ENCODE data around the gene CAMK1D.

CAMK1D gene

DNA sequence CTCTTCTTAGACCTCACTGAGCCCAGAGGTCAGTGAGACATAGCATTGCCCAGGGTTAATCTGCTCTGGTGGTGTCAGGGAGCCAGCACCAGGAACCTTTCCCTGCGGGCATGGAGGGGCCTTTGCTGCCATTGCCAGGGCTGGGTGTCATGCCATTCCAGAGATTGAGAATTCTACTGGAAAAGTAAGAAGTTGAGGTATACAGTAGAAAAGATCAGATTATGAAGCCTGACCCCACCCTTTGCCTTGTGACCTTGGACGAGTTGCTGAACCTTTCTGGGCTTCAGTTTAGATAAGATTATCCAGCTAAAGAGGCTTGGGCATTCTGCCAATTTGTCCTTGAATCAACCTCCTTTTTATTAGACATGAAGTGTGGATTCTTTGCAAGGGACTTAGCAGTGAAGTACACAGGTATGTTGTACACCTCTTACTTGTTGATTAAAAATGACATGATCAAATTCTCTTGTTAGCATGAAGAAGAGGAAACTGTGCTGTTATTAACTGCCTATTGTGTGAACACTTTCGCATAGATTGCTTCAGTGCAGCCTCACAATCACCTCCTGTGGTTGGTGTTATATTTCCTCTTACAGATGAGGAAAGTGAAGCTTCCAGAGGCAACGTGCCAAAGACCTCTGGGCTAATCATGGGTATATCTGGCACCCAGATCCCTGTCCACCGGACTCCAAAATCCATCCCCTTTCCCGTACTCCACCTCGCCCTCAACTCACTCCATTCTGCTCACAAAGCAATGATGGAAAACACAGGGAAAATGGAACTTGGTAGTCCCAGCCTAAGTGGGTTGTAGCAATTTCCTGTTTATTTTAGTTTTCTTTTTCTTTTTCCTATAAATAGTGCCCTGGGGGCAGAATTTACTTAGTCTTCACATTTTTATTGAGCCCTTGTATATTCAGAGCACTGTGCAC is 151.3 kb downstream of the CAMK1D start:
- DNase-seq, result no peak

GRCh38 chr10:12501324-12501723 is 152.0 kb downstream of the CAMK1D start:
- no peak for DNase-seq

DNA sequence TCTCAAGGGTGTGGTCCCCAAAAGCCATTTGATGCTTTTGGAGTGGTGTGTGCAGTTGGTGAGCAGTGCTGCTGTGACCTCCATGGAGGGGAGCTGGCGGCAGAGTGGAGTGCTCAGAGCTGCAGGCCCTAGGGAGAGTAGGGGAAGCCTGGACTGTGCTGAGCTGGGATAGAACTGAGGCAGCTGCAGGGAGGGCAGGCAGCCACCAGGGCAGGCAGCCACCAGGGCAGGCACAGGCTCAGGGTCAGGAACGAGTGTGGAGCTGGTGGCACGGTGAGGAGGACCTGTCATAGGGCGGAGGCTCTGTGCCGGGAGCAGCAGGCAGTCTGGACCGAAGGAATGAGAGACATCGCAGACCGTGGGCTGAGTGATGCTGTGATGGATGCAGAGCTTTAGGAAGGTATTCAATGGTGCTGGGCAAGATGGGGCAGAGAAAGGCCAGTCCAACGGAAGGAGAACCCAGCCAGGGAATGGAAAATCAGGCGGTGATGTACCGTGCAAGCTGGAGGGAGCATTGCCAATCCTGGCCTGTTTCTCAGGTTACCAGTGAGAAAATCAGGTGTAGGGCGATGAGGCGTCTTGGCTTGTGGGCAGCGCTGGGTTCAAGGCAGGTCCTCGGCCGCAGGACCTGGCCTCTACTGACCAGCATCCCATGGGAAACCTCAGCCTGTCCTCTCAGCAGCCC is 152.6 kb downstream of the CAMK1D start:
- no peak for DNase-seq

GRCh38 chr10:12502526-12503274 is 153.4 kb downstream of the CAMK1D start:
- DNase-seq, result no peak

DNA sequence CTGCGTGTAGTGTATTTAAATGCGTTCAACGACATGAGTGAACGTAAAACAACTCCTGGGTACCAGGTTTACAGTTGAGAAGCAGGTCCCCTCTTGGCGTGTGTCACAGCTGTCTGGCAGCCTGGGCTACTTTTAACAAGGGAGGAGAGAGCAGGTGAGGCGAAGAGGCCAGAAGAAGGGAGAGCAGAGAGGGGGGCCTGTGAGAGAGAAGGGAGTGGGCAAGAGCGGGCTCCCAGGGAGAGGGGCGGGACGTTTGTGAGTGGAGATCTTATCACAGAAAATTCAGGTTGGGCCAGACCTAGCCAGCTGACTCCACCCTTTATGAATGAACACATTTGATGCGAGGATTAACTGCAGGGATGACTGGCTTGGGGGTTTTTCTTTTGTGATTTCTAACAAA is 154.0 kb downstream of the CAMK1D start:
- peak; percentile 55 to 82 for DNase-seq

GRCh38 chr10:12504176-12504575 is 154.8 kb downstream of the CAMK1D start:
- no peak for DNase-seq

- DNase-seq, result no peak
Observed at GRCh38 chr10:12504628-12505027, 155.3 kb downstream of the CAMK1D start.

GRCh38 chr10:12505683-12506082 is 156.3 kb downstream of the CAMK1D start:
- no peak for DNase-seq

DNA sequence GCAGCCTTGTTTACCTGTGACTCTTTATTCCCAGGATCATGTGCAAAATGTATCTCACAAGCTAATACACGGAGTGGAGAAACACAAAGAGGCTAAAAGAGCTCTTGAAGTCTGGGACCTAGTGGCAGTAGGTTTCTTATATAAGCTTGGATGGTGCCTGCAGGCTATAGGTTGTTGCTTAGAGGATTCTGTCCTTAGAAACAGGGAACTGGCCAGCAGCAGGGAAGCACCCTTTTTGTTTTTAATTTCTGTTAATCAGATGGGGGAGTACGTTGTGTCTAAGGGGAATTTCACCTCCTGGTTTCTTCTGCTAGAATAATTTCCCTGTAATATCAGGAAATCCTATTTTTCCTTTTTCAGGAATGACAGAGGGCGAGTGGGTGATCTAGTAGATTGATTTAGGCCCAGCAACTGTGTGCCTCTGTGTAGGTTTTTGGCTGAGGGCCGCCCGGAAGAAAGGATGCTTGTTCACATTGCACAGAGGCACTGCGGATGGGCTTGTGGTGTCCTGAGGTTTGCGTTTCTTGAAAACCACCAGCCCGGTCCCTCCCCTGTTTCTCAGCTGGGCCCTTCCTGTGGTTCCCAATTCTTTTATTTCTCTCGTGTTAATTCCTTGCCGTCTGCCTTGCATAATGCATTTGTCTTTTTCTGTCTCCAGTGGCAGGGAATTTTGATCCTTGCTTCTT is 158.0 kb downstream of the CAMK1D start:
- no peak for DNase-seq

DNA sequence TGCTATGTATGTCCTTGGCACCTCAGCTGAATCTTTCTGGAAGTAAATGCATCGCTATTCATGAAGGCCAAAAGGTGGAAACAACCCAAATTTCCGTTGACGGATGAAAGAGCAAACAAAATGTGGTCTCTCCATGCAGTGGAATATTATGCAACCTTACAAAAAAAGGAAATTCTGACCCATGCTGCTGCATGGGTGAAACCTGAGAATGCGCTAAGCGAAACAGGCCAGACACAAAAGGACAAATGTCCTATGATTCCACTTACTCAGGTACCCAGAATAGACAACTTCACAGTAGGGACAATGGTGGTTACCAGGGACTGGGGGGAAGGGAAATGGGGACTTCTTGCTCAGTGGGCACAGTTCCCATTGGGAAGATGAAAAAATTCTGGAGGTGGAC is 158.8 kb downstream of the CAMK1D start:
- no peak for DNase-seq

DNA sequence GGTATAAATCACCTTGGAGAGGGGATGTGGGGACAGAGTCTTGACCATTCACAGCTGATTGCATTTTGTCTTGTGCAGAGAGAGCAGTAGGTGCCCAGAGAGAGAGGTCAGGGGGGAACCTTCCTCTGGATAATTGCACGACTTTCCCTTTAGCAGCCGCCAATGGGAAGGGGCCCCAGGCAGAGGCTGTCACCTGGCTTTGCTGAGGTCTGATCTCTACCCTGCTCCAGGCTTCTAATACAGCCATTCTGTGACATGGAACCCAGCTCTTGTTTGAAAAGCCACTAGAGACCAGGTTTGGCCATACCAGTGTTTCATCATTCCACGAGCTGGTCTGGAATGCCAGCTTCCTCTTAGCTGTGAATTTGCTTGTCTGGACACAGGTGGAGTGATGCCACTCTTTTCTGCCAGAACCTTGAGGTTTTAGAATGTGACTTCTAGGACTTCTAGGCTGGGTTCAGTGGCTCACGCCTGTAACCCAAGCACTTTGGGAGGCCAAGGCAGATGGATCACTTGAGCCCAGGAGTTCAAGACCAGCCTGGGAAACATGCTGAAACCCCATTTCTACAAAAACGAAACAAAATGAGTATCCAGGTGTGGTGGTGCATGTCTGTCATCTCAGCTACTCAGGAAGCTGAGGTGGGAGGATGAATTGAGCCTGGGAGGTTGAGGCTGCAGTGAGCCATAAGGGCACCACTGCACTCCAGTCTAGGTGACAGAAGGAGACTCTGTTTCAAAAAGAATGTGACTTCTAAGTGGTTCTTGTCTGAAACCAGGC is 159.9 kb downstream of the CAMK1D start:
- DNase-seq, result no peak

DNA sequence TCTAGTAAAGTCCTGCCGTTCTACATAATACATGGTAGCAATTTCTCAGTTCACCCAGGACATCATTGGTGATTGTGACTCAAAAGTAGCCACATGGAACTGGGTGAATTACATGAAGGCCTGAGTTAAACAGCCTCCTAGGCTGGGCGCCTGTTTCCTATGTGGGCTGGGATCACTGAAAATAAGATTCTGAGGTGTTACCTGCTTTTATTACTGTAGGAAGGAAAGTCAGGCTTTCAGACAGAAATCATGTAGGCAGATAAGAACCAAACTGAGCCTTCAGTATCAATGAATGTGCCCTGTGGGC is 160.4 kb downstream of the CAMK1D start:
- no peak for DNase-seq

DNA sequence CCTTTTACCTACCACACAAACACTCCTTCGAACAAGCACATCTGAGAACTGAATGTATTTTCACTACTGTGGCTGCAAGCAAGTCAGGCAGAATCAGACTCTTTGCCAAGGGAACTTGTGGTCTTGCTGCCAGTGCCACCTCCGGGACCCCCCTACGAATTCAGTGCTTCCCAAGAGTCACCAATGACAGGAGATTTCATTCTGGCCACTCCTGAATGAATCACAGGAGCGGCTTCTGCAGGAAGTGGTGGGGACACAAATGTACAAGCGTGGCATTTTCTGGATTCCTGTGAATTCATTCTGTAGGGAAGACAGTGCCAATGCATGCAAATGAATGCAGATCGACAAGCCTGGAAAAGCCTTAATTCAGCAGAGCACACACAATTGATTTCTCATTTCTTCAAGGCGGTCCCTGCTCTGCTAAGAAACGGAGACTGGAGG is 161.2 kb downstream of the CAMK1D start:
- no peak for DNase-seq

DNA sequence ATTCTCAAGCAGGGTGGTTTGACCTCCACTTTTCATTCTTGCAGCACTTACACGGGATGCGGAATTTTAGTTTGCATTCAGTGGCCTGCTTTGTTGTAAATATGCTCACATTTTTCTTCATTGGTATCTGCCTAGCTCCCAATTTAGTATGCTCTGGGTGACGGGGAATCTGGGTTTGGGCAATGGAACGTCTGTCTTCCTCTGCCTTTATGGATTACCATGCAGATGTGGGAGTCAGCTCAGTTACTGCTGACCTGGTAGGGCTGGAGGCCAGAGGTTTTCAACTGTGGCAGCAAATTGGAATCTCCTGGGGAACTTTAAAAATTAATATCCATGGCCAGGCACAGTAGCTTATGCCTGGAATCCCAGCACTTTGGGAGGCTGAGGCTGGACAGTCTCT is 161.6 kb downstream of the CAMK1D start:
- no peak for DNase-seq

DNA sequence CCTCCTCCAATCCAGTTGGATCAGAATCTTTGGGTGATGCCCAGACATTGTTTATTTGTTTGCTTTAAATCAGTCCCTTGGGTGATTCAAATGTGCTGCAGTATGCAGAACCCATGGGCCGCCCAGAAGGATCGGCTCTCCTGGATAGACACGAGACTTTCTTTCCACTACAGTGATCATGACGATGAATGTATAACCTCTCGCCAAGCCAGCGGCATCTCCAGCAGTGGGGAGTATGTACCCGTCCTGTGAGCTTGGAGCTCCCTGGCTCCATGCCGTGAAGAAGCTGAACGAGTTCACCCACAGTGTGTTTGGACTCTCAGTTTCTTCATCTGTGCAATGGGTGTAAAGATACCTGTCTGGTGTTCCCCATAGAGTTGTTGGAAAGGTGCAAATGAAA is 162.3 kb downstream of the CAMK1D start:
- DNase-seq, result no peak

DNA sequence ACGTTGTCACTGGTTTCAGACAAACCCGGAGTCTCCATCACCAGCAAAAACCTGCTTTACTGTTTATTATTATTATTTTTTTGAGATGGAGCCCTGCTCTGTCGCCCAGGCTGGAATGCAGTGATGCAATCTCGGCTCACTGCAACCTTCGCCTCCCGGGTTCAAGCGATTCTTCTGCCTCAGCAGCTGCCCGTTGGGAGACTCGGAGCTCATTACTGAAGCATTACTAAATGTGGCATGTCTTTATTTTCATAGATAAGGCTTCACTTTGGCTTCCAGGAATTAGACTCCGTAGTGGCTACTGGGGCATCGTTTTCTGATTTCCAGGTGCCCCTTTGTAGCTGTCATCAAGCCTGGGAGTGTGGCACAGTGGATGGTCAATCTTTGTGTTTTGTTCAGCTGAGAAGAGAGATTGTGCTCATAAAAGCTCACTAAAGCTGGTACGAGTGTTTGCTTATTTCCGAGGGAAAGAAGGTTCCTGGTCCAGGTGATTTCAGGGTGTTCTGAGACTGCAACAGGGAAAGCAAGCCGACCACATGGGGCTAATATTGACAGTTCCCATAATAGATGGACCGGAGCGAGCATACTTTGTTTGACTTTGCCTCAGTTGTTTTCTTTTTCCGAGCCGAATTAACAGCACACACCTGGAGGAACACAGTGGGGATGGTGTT is 163.1 kb downstream of the CAMK1D start:
- no peak for DNase-seq

DNA sequence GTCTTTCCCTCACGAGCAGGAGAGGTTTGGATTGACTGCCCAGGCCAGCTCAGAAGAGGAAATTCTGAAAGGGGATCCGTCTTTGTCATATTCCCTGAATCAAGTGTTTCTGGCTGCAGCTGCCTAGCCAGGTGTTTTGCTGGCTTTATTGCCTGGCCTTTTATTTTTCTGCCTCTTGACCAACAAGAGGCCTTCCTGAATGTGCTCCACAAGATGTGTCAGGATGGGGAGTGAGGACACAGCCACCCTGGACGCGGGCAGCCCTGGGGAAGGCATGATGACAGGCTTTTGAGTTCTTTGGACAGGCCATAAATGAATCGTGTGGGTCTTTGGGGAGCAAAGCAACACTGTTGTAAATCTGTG is 163.6 kb downstream of the CAMK1D start:
- DNase-seq, result no peak

GRCh38 chr10:12513775-12514673 is 164.7 kb downstream of the CAMK1D start:
- no peak for DNase-seq

GRCh38 chr10:12518024-12518423 is 168.7 kb downstream of the CAMK1D start:
- DNase-seq, result no peak

DNA sequence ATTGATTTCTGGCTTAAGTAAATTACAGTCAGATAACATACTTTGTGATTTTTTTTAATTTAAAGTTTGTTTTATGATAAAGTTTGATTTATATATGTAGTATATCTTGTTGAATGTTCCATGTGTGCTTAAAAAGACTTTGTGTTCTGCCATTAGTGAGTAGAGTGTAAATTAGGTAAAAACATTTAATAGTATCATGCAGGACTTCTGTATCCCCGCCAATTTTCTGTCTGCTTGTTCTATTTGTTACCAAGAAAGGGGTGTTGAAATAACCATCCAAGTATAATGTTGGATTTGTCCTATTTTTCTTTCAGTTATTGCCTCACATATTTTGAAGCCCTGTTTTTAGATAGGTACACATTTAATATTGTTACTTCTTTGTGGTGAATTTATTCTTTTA is 172.1 kb downstream of the CAMK1D start:
- DNase-seq, result no peak

DNA sequence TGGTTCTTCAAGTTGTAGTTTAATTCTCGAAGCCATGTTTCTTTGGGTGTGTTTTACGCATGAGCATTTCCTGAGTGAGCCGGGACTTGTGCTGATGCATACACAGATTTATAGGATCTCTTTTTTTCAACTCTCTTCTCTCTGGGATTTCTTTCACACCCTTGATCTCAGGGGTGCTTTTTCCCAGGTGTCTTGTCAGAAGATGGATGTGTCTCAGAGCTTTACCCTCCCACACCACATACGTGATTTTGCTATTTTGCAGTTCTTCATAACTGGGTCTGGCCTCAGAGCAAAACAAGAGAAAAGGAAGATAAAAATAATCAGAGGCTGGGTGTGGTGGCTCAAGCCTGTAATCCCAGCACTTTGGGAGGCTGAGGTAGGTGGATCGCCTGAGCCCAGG is 177.0 kb downstream of the CAMK1D start:
- DNase-seq, result no peak
